SK-N-DZ (cell line): ENCODE data around the gene TAS2R43.
"Not testable (repeated sequence)": the region's sequence is repeated elsewhere in the genome, so short reads cannot be mapped to it uniquely, and the experiment has no call there.

Source experiments
- DNase-seq: peaks from one replicate; pipeline ENCODE4 v3.0.0-alpha.2; 2015; ENCODE audit warnings: low spot score
- small RNA-seq, 2 experiments: library from RNA; depleted of rRNA; stranded (forward); fragments of <200 nt; gene quantifications; one replicate each; pipeline ENCODE3, GENCODE V24; 2014

TAS2R43 gene

DNA sequence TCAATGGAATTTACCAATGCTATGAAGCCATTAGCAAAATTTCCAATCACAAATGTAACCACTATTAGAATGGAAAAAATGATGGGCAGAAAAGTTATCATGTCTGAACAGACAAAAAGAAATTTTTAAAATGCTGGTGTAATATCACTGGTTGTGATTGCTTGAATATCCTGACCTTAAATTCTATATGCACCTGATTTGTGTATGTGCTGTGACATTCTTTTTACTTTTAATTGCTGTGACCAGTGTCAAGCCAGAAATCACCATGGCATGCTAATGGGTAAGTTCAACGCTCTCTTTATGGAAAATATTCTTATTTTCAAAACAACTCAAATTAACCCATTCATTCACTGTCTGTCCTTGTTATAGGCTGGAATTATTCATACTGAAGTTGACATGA is 29.9 kb downstream of the TAS2R43 start, which contains the start of gene TAS2R46:
Gene TAS2R46 (minus strand): TSS at position 101 of the 400 bp plus-strand sequence. CDS start 0 bp downstream, at position 101.
- DNase-seq: not testable (repeated sequence)

DNA sequence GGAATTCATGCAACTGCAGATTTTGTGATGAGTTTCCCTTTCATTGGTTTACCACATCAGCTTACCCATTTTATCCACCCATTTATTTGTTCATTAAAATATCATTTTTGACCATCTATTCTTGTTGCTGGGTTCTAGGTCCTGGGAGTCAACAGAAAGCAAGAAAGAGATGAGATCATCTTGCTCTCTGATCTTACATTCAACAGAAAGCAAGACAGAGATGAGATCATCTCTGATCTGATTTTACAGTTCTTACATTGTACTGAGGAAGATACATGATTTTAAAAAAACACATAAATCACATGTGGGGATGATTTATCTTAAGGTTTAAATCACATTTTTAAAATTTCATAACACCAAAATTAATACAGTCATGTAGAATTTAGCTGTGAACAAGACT is 32.3 kb downstream of the TAS2R43 start:
- DNase-seq: no peak

DNA sequence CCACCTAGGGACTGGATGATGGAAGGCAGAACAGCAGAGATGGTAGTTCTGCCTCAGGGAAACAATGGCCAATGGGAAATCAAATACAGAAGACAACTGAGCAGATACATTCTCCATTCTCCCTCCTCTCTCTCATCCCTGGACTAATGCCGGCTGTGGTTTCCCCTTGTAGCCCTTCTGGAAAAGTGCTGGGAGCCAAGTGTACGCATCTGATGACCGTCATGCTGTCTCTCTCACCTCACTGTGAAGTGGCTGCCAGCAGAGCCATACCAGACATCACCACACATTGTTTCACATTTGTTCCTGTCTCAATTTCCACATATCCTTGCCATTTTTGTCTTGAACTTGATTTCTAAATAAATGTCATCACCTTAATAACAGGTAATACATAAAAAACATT is 33.1 kb downstream of the TAS2R43 start:
- no peak for DNase-seq

GRCh38 chr12:11055306-11055705 is 36.8 kb downstream of the TAS2R43 start:
- no peak for DNase-seq

DNA sequence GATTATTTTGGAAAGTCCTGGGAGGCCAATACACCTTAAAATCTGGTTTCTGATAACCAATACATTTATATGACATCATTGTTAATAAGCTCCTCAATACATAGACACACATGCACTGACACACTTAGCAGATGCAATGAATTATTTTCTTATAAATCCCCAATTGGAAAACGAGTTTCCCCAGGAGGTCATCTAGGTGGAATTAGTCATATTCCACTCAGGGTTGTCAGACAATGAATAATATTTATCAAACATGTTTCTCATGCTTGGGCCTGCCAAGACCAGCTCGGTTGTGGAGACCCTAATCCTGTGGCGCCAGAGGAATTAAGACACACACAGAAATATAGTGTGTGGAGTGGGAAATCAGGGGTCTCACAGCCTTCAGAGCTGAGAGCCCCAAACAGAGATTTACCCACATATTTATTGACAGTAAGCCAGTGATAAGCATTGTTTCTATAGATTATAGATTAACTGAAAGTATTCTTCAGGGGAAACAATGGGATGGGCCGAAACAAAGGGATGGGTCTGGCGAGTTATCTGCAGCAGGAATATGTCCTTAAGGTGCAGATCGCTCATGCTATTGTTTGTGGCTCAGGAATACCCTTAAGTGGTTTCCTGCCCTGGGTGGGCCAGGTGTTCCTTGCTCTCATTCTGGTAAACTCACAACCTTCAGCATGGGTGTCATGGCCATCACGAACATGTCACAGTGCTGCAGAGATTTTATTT is 42.1 kb downstream of the TAS2R43 start:
- not testable (repeated sequence) for DNase-seq

DNA sequence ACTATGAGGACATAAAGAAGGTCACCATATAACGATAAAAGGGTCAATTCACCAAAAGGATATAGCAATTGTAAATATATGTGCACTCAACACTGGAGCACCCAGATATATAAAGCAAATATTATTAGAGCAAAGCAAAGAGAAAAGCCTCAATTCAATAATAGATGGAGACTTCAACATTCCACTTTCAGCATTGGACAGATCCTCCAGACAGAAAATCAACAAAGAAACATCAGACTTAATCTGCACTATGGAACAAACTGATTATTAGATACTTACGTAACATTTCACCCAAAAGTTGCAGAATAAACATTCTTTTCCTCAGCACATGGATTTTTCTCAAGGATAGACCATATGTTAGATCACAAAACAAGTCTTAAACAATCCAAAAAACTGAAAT is 50.7 kb downstream of the TAS2R43 start:
- not testable (repeated sequence) for DNase-seq

Small RNA genes lying within 50 kb of the gene (small RNA-seq; reads per million reads assigned to genes)
- 0 reads per million in 2 experiments for gene AC018630.1
